Hematopoietic multipotent progenitor cell treated with erythropoietin and hydrocortisone succinate and interleukin-3 and kit ligand, for 8 days (in vitro differentiated cells): ENCODE measurements around the gene CNOT6.
A peak's percentile ranks its signal among the peaks of the same experiment; 100 is the strongest.
"Not testable (repeated sequence)": the region's sequence is repeated elsewhere in the genome, so short reads cannot be mapped to it uniquely, and the experiment has no call there.

ENCODE experiments used
- DNase-seq: peaks from one replicate; pipeline ENCODE4 v3.0.0-alpha.2; 2015

CNOT6 gene

DNA sequence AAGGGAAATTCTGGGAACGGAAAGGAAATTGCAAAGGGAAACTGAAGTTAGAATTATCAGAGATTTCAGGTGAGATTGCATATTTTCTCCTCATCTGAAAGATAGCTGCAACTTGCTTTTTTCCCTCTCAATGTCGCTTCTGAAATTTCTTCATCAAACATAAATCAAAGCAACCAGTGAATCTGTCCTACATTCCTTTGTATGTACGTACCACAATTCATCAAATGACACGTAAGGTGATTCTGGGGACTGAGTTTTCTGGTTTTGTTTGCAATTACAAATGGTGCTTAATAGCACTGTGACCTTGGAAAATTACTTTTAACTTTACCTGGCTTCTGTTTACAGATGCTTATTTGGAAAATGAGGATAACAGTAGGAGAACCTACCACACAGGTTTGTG is 21.9 kb upstream of the CNOT6 start:
- no peak for DNase-seq

DNA sequence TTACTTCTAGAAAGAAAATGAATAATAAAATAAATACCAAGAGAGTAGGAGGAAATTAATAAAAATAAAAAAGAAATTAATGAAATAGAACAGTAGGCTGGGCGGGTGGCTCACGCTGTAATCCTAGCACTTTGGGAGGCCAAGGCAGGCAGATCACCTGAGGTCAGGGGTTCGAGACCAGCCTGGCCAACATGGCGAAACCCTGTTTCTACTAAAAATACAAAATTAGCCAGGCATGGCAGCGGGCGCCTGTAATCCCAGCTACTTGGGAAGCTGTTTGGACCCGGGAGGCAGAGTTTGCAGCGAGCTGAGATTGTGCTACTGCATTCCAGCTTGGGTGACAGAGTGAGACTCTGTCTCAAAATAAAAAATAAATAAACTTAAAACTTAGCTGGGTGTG is 20.8 kb upstream of the CNOT6 start:
- DNase-seq = not testable (repeated sequence)

DNA sequence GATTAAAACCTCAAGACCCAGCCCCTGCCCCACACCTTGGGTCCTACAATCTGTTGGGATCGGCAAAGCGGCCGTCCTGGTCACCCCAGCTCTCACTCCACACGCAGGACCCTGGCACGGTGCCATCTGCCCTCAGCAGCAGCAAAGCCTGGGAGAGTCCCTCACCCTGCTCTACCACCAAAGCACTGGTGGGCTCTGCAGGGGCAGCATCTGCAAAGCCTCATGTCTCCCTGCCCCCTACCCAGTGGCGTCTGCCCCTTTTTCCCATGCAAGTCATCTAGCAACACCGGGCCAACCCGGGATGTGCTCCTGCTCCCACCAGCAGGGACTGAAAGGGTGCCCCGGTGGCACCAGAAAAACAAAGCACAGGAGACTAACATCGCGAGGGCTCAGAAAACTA is 19.6 kb upstream of the CNOT6 start:
- DNase-seq = no peak

DNA sequence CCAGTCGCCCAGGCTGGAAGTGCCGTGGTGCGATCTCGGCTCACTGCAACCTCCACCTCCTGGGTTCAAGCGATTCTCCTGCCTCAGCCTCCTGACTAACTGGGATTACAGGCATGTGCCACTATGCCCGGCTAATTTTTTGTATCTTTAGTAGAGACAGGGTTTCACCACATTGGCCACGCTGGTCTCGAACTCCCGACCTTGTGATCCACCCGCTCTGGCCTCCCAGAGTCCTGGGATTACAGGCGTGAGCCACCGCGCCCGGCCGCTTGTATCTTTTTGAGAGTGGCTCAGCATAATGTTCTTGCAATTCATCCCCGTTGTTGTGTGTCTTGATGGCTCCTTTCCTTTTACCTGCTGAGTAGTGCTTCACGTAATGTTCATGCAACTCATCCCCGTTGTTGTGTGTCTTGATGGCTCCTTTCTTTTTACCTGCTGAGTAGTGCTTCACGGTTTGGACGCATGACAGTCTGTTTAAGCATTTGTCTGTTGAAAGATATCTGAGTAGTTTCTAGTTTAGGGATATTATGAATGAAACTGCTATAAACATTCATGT is 18.1 kb upstream of the CNOT6 start:
- not testable (repeated sequence) for DNase-seq

DNA sequence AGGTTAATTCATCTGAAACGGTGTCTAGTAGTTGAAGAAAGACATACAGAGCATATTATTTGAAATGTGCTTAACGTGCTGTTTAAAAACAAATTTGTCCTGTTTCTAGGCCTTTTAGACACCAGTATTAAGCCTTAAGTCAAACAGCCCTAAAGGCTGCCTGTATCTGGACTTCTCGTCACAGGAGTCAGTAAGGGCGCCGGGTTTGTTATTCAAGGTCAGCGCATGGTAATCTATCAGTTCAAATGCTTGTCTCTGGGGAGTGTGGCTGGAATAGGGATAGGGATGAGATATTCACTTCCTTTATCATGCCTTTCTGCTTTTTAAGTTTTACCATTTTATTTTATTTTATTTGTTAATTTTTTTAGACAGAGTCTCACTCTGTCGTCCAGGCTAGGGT is 9.4 kb upstream of the CNOT6 start:
- DNase-seq = no peak

DNA sequence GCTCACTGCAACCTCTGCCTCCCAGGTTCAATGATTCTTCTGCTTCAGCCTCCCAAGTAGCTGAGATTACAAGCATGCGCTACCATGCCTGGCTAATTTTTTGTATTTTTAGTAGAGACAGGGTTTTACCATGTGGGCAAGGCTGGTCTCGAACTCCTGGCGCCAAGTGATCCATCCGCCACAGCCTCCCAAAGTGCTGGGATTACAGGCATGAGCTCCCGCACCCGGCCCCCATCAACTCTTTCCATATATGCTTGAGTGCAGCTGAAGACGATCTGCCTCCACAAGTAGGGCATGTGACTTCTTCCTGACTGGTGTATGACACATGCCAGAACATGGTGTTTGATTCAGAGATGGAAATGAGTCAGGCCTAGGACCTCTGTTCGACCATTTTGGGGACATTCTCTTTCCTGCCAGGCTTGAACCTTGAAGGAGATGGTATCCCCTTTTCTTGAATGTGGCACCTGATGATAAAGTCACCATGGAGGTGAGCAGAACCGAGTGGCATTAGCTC is 7.5 kb upstream of the CNOT6 start:
- no peak for DNase-seq

DNA sequence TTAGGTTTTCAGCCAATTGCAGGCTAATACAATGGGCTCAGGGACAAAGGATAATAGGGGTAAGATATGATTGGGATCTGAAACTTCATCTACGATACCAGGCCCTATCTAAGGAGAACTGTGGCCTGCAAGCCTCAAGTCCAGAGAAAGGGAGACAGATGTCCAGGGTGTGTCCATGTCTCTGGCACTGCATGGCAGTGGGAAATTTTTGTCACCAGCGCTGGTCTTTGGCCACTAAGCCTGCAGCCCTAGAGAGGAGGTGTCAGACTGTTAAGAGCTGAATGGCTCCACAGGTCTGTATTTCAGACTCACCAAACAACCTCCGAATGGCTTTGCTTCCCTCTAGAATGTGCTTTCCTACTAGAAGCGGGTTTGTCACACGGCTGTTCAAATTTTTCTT is 6.6 kb upstream of the CNOT6 start:
- no peak for DNase-seq

DNA sequence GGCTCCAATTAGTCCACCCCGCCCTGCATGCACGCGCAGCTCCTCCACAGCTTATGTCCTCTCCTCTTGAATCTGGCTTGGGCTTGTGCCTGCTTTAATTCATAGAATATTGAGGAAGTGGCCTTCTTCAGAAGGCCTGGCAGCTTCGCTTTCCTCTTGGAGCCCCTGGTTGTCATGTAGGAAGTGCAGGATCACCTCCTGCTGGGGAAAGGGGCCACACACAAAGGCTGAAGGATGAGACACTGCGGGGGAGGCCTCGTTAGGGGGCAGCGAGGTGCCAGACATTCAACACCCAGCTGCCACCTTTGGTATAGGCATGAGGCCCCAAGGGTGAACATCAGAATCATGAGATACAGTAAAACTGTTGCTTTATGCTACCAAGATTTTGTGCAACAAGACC is 2.7 kb upstream of the CNOT6 start:
- DNase-seq = peak; percentile 48

DNA sequence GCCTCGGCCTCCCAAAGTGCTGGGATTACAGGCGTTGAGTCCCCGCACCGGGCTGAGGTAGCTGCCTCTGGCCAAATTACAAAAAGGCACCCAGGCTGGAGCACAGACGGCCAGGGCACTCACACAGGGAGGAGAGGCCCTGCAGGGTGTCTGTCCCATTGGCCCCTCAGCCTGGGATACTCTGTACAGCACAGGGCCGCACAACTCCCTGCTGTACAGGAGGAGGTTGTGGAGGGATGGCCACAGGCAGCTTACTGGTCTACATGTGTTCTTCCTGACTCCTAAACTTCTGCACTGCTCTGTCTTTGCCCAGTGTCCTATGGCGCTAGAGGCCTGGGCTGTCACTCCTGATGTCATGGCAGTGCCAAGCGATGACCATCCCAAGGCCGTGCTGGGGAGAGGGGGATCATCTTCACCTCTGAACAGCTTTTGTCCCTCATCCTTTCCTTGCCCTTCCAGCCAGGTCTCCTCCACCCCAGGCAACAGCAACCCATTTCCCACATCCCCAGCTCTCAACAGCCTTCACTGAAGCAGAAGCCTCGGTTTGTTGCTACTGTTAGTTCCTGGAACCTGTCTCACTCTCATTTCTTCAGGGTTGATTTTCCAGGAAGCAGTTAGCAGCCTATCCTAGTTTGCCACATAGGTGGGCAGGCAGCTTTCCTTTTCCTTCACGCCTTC is 1.8 kb upstream of the CNOT6 start:
- no peak for DNase-seq

DNA sequence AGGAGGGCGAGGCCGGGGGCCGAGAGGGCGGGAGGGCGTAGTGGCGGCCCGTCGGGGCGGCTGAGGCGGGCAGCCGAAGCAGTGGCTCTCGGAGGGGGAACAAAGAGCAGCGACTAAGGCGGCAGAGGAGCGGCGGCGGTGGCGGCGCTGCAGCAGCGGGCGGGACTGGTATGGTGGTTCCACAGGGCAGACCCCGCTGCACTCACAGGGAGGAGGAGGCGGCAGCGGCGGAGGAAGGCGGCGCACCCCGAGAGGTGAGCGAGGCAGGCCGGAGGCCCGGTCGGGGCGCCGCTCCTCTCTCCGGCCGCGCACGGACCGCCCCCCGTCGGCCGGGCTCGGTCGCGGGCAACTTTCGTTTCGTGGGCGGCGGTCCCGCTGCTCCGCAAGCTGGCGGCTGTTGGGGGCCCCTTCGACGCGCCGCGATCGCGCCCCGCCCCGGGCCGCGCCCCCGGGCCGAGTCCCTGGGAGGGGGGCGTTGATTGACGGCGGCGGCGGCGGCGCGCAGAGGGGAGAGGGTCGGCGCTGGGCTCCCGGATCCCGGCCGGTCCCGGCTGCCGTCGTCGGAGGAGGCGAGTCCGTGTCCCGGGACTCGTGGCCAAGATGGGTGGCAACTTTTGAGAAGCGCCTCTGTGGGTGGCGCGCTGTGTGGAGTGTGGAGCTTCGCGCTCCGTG is 467 bp downstream of the CNOT6 start:
- peak; percentile 48 for DNase-seq

DNA sequence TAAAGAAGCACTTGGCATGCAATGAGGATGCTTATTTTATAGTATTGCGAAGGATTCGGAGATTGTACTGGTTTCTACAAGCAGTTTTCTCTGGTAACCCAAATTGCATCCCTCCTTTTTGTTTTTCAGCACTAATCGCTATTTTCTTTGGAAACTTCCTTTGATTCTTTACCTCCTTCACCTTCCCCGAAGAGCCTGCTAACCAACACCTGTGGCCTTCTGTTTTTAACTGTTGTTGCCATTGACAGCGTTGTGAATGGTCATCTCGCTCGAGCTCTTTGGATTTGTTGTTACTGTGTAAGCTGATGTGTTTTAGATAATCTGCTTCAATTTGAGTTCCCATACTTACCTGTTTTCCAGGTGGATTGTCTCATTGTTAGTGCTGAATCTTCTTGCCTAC is 1.1 kb downstream of the CNOT6 start:
- no peak for DNase-seq

DNA sequence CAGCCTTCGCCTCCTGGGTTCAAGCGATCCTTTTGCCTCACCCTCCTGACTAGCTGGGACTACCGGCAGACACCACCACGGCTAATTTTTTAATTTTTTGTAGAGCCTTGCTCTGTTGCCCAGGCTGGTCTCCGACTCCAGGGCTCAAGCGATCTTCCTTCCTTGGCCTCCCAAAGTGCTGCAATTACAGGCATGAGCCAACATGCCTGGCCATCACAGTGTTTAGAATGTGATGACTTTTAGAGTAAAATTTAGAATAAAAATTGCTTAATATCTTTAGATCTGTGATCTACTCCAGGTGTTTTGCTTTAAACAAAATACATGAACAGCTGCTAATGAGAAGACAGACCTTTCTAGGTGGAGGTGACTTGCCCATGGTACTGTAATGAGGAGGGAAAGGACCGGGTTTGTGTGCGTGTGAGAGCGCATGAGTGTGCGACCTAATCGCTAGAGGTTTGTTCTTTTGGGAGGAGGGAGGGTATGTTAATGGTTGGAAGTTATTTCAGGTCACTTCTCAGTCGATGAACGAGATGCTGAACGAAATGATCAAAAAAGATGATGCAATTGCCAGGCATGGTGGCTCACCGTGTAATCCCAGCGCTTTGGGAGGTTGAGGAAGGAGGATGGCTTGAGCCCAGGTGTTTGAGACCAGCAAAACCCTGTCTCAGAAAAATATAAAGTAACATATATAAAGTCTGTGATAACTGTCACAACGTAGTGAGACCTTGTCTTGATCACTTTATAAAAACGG is 2.0 kb downstream of the CNOT6 start:
- DNase-seq = no peak

DNA sequence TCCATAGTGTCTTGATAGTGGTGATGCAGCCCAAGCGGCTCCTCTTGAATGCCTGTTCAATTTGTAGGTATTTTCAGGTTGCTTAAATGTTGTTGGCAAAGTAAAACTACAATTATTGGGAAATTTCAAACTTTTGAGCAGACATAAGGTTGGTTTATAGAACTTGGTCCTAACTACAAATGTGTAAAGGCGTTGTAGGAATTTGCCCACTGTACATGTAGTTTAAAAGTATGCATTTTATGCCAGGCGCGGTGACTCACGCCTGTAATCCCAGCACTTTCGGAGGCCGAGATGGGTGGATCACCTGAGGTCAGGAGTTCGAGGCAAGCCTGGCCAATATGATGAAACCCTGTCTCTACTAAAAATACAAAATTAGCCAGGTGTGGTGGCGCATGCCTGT is 2.6 kb downstream of the CNOT6 start:
- not testable (repeated sequence) for DNase-seq

DNA sequence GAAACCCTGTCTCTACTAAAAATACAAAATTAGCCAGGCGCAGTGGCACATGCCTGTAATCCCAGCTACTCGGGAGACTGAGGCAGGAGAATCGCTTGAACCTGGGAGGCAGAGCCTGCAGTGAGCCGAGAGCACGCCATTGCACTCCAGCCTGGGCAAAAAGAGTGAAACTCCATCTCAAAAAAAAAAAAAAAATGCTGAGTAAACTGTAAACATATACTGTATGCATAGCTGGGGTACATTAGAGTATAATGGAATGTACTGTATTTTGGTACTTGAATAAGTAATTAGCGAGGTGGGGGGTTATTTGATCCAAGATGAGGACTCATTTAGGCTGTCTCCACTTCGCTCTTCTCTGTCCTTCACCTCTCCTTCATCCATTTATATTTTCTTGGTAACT is 3.7 kb downstream of the CNOT6 start:
- DNase-seq = not testable (repeated sequence)

DNA sequence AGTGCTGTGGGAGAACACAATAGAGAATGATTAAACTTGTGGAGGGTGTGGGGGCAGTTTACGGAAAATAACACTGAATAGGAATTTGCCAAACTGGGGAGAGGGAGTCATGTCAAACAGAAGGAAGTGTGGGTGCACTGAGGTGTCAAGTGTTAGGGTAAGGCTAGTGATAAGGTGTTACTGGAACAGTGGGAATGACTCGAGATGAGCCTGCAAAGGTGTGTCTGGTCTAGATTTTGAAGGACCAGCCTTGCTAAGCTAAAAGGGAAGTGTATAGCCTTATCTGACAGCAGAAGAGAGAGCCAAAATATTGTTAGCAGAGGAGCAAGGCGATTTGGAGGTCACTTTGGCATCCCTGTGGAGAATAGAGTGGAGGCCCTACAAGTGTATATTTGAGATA is 4.2 kb downstream of the CNOT6 start:
- DNase-seq = peak; percentile 21

DNA sequence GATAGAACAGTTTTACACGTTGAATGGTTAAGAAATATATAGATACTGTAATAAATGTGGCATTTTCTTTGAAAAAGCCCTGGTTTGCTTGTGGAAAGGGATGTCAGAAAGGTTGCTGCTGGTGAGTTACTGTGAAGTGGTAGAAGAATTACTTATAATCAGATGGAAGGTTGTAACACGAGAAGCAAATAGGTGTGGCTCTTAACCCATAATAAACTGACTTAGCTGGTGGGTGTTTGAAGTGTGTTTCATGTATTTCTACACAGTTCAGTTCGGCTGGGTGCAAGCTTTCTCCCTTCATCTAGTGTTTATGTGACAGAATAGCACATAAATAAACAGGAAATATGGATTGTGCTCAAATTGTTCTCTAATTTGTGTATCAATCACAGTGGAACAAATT is 5.5 kb downstream of the CNOT6 start:
- peak; percentile 23 for DNase-seq

DNA sequence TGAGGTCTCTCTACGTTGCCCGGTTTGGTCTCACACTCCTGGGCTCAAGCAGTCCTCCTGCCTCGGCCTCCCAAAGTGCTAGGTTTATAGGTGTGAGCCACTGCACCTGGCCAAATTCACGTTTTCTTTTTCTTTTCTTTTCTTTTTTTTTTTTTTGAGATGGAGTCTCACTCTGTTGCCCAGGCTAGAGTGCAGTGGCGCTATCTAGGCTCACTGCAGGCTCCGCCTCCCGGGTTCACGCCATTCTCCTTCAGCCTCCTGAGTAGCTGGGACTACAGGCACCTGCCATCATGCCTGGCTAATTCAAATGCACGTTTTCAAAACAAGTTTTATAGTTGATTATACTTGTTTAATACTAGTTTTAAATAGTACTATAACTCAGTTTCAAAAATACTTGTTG is 6.1 kb downstream of the CNOT6 start:
- DNase-seq = not testable (repeated sequence)

DNA sequence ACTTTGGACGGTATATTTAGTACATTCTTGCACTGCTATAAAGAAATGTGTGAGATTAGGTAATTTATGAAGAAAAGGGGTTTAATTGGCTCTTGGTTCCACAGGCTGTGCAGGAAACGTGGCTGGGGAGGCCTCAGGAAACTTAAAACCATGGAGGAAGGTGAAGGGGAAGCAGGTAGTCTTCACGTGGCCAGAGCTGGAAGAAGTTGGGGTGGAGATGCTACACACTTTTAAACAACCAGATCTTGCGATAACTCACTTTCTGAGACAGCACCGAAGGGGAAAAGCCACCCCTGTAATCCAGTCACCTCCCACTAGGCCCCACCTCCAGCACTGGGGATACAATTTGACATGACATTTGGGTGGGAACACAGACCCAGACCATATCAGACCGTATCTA is 13.5 kb downstream of the CNOT6 start:
- no peak for DNase-seq

DNA sequence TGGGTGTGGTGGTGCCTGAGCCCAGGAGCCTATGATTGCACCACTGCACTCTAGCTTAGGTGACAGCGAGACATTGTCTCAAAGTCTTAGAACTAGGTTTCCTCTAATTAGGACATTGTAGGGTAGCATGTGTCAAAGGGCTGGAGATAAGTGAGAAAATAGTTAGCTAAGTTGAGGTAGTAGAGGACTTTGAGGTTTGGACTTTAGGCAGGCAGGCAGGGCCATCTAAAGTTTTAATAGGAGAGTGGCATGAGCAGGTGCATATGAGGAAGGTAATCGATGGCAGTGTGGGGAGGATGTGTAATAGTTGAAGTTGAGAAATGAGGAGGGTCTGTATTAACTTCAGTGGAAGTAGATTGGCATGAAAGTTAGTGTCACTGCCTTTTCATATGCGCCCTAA is 21.1 kb downstream of the CNOT6 start:
- no peak for DNase-seq

DNA sequence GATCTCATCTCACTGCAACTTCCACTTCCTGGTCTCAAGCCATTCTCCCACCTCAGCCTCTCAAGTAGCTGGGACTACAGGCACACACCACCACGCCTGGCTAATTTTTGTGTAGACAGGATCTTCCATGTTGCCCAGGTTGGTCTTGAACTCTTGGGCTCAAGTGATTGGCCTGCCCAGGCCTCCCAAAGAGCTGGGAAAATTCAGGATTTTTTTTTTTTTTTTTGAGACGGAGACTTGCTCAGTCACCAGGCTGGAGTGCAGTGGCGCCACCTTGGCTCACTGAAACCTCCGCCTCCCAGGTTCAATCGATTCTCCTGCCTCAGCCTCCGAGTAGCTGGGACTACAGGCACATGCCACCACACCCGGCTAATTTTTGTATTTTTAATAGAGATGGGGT is 21.8 kb downstream of the CNOT6 start:
- not testable (repeated sequence) for DNase-seq

DNA sequence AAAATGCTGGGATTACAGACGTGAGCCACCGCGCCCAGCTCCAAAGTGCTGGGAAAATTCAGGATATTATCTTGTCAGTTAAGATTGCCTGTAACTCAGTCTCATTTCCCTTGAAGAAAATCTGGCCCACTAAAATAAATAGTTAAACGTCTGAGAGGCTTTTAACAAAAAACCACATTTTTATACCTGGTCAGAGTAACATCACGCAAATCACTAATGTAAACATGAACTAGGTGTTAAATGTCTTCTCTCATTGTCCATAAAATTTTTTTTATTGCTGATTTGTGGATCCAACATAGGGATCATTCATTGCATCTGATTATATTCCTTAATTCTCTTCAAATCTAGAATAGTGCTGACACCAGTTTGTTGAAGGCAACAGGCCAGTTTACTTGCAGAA is 22.3 kb downstream of the CNOT6 start:
- DNase-seq = no peak

DNA sequence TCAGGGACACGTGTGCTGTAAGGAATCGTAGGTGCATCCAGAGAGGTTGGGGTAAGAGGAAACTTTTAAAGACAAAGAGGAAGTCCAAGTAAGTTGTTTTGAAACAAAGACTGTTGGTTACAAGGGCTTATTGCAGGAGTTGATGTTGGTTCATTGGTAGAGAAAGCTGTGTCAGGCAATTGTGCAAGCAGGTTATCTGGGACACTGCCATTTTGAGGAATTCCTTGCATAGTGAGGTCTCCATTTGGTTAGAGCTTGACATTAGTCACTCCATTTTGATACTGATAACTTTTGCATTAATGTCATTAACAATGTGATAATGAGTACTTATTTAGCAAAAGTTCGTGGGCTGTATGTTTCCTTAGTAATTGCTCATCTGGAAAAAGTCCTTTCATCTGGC is 24.9 kb downstream of the CNOT6 start:
- DNase-seq = peak; percentile 23

DNA sequence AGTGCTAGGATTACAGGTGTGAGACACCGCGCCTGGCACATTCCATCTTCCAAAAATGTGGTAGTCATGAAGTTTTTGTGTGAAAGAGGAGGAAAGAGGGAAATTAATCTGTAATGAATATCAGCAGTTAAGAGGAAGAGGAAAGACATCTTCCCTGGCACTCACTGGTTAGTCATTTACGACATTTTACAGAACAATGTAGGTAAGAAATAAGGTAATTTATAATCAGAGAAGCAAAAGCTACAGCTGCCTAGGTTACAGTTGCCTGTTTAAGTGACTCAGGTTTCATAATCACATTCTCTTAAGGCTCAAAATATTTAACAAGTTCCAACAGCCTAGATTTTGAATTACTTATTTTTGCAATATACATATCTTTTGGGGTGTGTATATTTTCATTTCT is 26.9 kb downstream of the CNOT6 start:
- no peak for DNase-seq

DNA sequence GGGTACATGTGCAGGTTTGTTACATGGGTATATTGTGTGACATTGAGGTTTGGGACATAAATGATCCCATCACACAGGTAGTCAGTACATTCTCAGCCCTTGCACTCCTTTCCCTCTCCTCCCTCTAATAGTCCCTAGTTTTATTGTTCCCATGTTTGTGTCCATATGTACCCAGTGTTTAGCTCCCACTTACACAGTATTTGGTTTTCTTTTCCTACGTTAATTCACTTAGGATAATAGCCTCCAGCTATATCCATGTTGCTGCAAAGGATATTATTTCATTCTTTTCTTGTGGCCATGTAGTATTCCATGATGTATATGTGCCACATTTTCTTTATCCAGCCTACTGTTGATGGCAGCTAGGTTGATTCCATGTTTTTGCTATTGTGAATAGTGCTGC is 27.4 kb downstream of the CNOT6 start:
- no peak for DNase-seq
